ENCODE results near the gene SLFN12L. TPM values are rescaled to one million over a fixed set of nuclear protein-coding genes. Genes with fewer than 3 reads are reported as not detected.
"Not testable (repeated sequence)": the region's sequence is repeated elsewhere in the genome, so short reads cannot be mapped to it uniquely, and the experiment has no call there.

SLFN12L gene
- total and polyA plus RNA-seq, 9 of the 15 experiments (the other 6 are each of a cell fraction or from before 2014, with no cell fraction given), result 0.04 to 0.31 (median 0.08) TPM; not detected in 3

GRCh38 chr17:35529326-35529725 is 8.2 kb downstream of the SLFN12L start:
- WGBS (ENCODE audit: insufficient coverage, low coverage, missing lambda C conversion rate), result 50% methylated on average over 1 of the region's 1 CpG
- DNase-seq (ENCODE audit: extremely low read depth in 1 of 4, low spot score in 3 of 4); H2AFZ ChIP-seq (ENCODE audit: low read depth, low read length); H3K4me3 ChIP-seq; in situ Hi-C loops (cut with MboI); H4K20me1 ChIP-seq (replicated peaks; ENCODE audit: control insufficient read depth, insufficient read depth, low read length); H3K4me2 ChIP-seq (ENCODE audit: insufficient read depth, low read length); POLR2A ChIA-PET; FAIRE-seq; H3K27me3 ChIP-seq (ENCODE audit: control insufficient read depth in 2 of 2, insufficient read depth in 2 of 2, low read length in 2 of 2); BruUV-seq (replicated peaks); ATAC-seq; H3K9ac ChIP-seq (ENCODE audit: insufficient read depth in 1 of 2, low read depth in 2 of 2, low read length in 2 of 2); H3K27ac ChIP-seq (ENCODE audit: extremely low read depth, low read depth, low read length); H3K9me1 ChIP-seq (ENCODE audit: control insufficient read depth, insufficient read depth, low read length); H3K9me3 ChIP-seq (replicated peaks; ENCODE audit: control insufficient read depth, insufficient read depth, low read depth, low read length); intact Hi-C loops (cut with micrococcal nuclease); H3K79me2 ChIP-seq (ENCODE audit: control insufficient read depth, insufficient read depth, low read length); CTCF ChIA-PET (ENCODE audit: low intra/inter-chr PET ratio); H3K4me1 ChIP-seq (replicated peaks in 1 of 2; ENCODE audit: control insufficient read depth in 2 of 2, insufficient read depth in 2 of 2, low read length in 2 of 2); H3K36me3 ChIP-seq (ENCODE audit: control insufficient read depth, insufficient read depth, low read length): not testable (repeated sequence)
- TF ChIP-seq ZNF146 (CRISPR knock-in tag; IDR thresholded peaks at IDR 0.05; ENCODE audit: unreplicated experiment), result peak; percentile 54

DNA sequence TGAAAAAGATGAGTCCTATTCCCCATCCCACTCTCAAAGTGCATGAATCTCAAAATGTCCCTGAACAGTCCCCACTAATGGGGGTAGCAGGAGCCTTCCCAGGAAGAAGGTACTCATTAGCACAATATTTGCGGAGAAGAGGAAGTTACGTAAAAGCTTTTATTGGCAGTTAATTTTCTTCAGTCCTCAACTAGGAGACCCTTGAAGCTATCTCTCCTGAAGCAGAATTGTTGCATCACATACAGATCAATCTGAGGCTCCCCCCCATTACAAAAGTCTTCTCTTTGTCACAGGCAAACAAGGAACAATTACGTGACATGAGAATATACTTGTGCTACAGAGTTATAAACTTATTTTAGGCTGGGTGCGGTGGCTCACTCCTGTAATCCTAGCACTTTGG is 14.2 kb downstream of the SLFN12L start:
- ATAC-seq, result no peak
- Histone ChIP-seq H3K9ac (ENCODE audit: insufficient read depth in 1 of 2, low read depth in 2 of 2, low read length in 2 of 2) (no peak overlapping the region), H3K79me2 (ENCODE audit: control insufficient read depth, insufficient read depth, low read length) (no peaks in the 10 kb centered on the region), H2AFZ (ENCODE audit: low read depth, low read length) (no peak overlapping the region), H3K4me2 (ENCODE audit: insufficient read depth, low read length) (no peak overlapping the region), H3K36me3 (ENCODE audit: control insufficient read depth, insufficient read depth, low read length) (no peaks in the 10 kb centered on the region), H3K9me3 (replicated peaks; ENCODE audit: control insufficient read depth, insufficient read depth, low read depth, low read length) (no peaks in the 10 kb centered on the region), H3K4me3 (no peak overlapping the region), H3K27me3 (ENCODE audit: control insufficient read depth in 2 of 2, insufficient read depth in 2 of 2, low read length in 2 of 2) (peaks cover 6 to 7% of the 10 kb centered on the region in 2 experiments; a peak in 3 of 5 replicates), H4K20me1 (replicated peaks; ENCODE audit: control insufficient read depth, insufficient read depth, low read length) (no peaks in the 10 kb centered on the region), H3K9me1 (ENCODE audit: control insufficient read depth, insufficient read depth, low read length) (no peaks in the 10 kb centered on the region), H3K4me1 (replicated peaks in 1 of 2; ENCODE audit: control insufficient read depth in 2 of 2, insufficient read depth in 2 of 2, low read length in 2 of 2) (no peaks in the 10 kb centered on the region), H3K27ac (ENCODE audit: extremely low read depth, low read depth, low read length) (no peak overlapping the region)
- no TSS peak for BruUV-seq (replicated peaks)
- in situ Hi-C loops (cut with MboI), result no loop called here
- no peak for DNase-seq (ENCODE audit: extremely low read depth in 1 of 4, low spot score in 3 of 4)
- no peak for FAIRE-seq
- 17% methylated on average over 4 of the region's 4 CpGs for WGBS (ENCODE audit: insufficient coverage, low coverage, missing lambda C conversion rate)
- intact Hi-C loops (cut with micrococcal nuclease), result no loop called here
- POLR2A ChIA-PET, result no interaction called here
- CTCF ChIA-PET (ENCODE audit: low intra/inter-chr PET ratio), result no interaction called here
- TF ChIP-seq, protein P1, sequence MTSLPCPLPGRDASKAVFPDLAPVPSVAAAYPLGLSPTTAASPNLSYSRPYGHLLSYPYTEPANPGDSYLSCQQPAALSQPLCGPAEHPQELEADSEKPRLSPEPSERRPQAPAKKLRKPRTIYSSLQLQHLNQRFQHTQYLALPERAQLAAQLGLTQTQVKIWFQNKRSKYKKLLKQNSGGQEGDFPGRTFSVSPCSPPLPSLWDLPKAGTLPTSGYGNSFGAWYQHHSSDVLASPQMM (CRISPR knock-in tag; IDR thresholded peaks at IDR 0.05), result no peak
- TF ChIP-seq ZNF75A (CRISPR knock-in tag; IDR thresholded peaks at IDR 0.05) (no peak), TRIM28 (IDR thresholded peaks at IDR 0.05) (no peak), ZNF57 (CRISPR knock-in tag; IDR thresholded peaks at IDR 0.05) (no peak), ZNF324 (CRISPR knock-in tag; IDR thresholded peaks at IDR 0.05) (no peak), PTRF (tag; IDR thresholded peaks at IDR 0.05) (no peak), SMAD3 (CRISPR knock-in tag; conservative IDR thresholded peaks at IDR 0.05) (no peak), MCM5 (IDR thresholded peaks at IDR 0.05; ENCODE audit: low read depth) (no peak), CBFA2T2 (conservative IDR thresholded peaks at IDR 0.05) (no peak), RAD21 (CRISPR knock-in tag; conservative IDR thresholded peaks at IDR 0.05 in 1 of 2, IDR thresholded peaks at IDR 0.05 in 1 of 2) (no peak), ZNF79 (CRISPR knock-in tag; IDR thresholded peaks at IDR 0.05; ENCODE audit: low read depth) (no peak), ZNF143 (CRISPR knock-in tag; IDR thresholded peaks at IDR 0.05) (no peak), HDAC3 (IDR thresholded peaks at IDR 0.05; ENCODE audit: borderline replicate concordance, partially characterized antibody) (no peak), ZNF699 (CRISPR knock-in tag; IDR thresholded peaks at IDR 0.05; ENCODE audit: insufficient replicate concordance) (no peak), BRD9 (IDR thresholded peaks at IDR 0.05; ENCODE audit: low read depth, partially characterized antibody) (no peak), BRCA1 (IDR thresholded peaks at IDR 0.05) (no peak), BRCA1 (CRISPR knock-in tag; IDR thresholded peaks at IDR 0.05) (no peak)

All from K562 (cell line).